NOMO-1 treated with DMSO at 0.1 percent for 48 hours (cell line): ENCODE data around the gene SERPINB7.

Experiments
- DNase-seq: peaks from one replicate; lab custom pipeline; 2025; ENCODE audit not compliant: unreplicated experiment; lab: John Stamatoyannopoulos, UW

Gene SERPINB7

GRCh38 chr18:63844254-63844653, 69.0 kb downstream of the SERPINB7 start:
- DNase-seq = peak; percentile 60

- peak; percentile 63 for DNase-seq
These were observed 72.9 kb downstream of the SERPINB7 start for GRCh38 chr18:63848159-63848558.

- DNase-seq = peak; percentile 84
These were observed 74.8 kb downstream of the SERPINB7 start for GRCh38 chr18:63850020-63850419.

GRCh38 chr18:63850636-63851035, 75.4 kb downstream of the SERPINB7 start:
- DNase-seq = peak; percentile 24
